ENCODE measurements around the gene TUBGCP4. TPM values are rescaled to one million over a fixed set of nuclear protein-coding genes. Genes with fewer than 3 reads are reported as not detected.

The TUBGCP4 gene
- total and polyA plus RNA-seq, 3 donors from 2014 or later, result 13.3 to 20.5 (median 18.0) TPM

DNA sequence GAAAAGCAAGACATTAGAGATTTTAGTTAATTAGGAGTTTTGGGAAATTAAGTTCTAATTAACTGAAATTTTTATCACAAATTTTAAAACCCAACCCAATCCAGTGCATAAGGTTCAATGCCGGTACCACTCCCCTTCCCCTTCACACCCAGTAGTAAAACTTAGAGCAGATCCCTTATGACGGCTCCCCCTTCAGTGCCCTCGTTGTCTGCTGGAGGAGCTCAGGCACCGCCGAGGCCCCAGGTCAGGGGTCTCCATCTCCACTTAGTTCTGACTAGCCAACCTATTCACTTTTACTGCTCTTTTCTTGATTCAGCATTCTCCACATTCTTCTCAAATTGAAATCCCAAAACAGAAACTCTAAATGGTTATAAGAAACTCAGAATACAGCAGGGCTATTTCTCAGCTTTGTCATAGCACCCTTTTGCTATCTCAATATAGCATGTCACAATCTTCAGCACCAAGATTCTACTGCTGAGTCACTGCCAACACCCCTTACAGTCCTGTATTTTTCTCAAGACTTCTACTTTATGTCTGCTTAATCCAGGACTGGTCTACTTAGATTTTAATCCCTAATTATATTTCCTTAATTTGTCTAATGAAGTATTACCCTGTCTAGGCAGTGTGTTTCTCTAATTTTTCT, 39.8 kb downstream of the TUBGCP4 start:
- WGBS, 2 donors, result 84 to 85% methylated on average over 5 of the region's 5 CpGs
- no peak overlapping the region for H3K4me3 ChIP-seq
- H3K36me3 ChIP-seq (ENCODE audit: low read depth, missing control alignments), result no peaks in the 10 kb centered on the region
- no peaks in the 10 kb centered on the region for H3K27me3 ChIP-seq
- H3K27ac ChIP-seq, result no peak overlapping the region
- intact Hi-C loops (cut with DNase I; ENCODE audit: low total_unique reads), result no loop called here
- H3K9me3 ChIP-seq, result no peaks in the 10 kb centered on the region
- H3K4me1 ChIP-seq, result no peaks in the 10 kb centered on the region
- no peak for DNase-seq
- TF ChIP-seq, protein P1, sequence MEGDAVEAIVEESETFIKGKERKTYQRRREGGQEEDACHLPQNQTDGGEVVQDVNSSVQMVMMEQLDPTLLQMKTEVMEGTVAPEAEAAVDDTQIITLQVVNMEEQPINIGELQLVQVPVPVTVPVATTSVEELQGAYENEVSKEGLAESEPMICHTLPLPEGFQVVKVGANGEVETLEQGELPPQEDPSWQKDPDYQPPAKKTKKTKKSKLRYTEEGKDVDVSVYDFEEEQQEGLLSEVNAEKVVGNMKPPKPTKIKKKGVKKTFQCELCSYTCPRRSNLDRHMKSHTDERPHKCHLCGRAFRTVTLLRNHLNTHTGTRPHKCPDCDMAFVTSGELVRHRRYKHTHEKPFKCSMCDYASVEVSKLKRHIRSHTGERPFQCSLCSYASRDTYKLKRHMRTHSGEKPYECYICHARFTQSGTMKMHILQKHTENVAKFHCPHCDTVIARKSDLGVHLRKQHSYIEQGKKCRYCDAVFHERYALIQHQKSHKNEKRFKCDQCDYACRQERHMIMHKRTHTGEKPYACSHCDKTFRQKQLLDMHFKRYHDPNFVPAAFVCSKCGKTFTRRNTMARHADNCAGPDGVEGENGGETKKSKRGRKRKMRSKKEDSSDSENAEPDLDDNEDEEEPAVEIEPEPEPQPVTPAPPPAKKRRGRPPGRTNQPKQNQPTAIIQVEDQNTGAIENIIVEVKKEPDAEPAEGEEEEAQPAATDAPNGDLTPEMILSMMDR (IDR thresholded peaks at IDR 0.05), result no peak
- no peak for TF ChIP-seq POLR2A (IDR thresholded peaks at IDR 0.05)

DNA sequence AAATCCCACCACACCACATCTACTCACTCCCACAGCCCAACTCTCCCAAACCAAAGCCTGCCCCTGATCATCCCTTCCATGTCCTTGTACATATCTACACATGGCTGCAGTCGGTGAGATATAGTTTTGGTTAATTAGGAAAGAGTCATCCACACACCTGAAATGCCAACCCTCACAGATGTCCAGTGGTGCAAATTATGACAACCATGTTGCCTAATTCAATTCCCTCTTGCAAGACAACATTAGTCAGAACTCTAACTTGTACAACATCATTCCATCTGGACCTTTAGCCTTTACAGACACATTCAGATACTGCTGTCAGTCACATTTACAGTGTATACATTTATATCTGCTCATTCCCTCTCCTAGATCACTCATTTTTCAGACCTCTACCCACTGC, 41.2 kb downstream of the TUBGCP4 start:
- intact Hi-C loops (cut with DNase I; ENCODE audit: low total_unique reads), result no loop called here
- no peaks in the 10 kb centered on the region for H3K36me3 ChIP-seq (ENCODE audit: low read depth, missing control alignments)
- TF ChIP-seq, protein P1 (IDR thresholded peaks at IDR 0.05), result no peak
- no peak for TF ChIP-seq POLR2A (IDR thresholded peaks at IDR 0.05)
- H3K4me1 ChIP-seq, result no peaks in the 10 kb centered on the region
- DNase-seq, result no peak
- no peaks in the 10 kb centered on the region for H3K9me3 ChIP-seq
- no peak overlapping the region for H3K27ac ChIP-seq
- H3K27me3 ChIP-seq, result no peaks in the 10 kb centered on the region
- no peak overlapping the region for H3K4me3 ChIP-seq
- 86 to 93% methylated on average over 1 of the region's 1 CpG for WGBS, 2 donors

DNA sequence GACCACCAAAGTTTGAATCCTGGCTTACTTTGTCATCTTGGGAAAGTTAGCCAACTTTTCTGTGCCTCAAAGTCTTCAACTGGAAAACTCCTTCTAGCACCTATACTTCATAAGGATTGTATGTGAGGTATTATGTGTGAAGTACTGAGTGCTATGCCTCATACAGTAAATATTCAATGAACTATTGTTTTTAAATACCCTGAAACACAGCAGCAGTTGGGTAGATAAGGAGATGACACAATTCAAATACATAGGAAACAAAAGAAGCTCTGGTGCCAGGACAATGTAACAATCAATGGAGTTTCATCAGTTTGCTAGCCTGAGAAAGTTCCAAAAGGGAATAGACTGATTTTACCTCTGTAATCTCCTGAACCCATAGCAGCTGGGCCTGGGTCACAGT, 43.3 kb downstream of the TUBGCP4 start:
- Histone ChIP-seq H3K4me3 (no peak overlapping the region), H3K36me3 (ENCODE audit: low read depth, missing control alignments) (no peaks in the 10 kb centered on the region), H3K27ac (no peak overlapping the region), H3K4me1 (no peaks in the 10 kb centered on the region), H3K27me3 (no peaks in the 10 kb centered on the region), H3K9me3 (no peaks in the 10 kb centered on the region)
- intact Hi-C loops (cut with DNase I; ENCODE audit: low total_unique reads), result no loop called here
- DNase-seq, result no peak
- TF ChIP-seq, protein P1 (IDR thresholded peaks at IDR 0.05), result no peak
- no peak for TF ChIP-seq POLR2A (IDR thresholded peaks at IDR 0.05)

DNA sequence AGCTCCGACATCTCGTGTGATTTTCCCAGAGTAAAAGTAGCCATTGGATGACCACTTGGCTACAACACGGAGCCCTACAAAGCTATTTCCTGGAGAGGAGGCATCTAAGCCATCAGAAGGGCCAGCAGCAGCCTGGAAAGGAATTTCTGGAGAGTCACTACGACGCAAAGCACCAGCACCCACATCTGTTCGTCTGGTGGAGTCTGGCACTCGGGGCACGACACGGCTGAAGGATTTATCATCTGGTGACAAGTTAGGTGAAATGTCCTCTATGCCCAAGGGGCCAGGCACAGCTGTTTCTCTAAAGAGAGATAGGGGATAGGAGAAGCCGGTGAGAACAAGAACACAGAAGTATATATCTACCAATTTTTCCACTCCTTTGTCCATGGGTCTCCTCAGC, 49.5 kb downstream of the TUBGCP4 start:
- Histone ChIP-seq H3K36me3 (ENCODE audit: low read depth, missing control alignments) (no peaks in the 10 kb centered on the region), H3K4me3 (no peak overlapping the region), H3K27ac (no peak overlapping the region), H3K4me1 (no peaks in the 10 kb centered on the region), H3K27me3 (no peaks in the 10 kb centered on the region), H3K9me3 (no peaks in the 10 kb centered on the region)
- DNase-seq, result no peak
- WGBS, 2 donors, result 80 to 82% methylated on average over 10 of the region's 10 CpGs
- no peak for TF ChIP-seq POLR2A (IDR thresholded peaks at IDR 0.05)
- TF ChIP-seq, protein P1 (IDR thresholded peaks at IDR 0.05), result no peak
- intact Hi-C loops (cut with DNase I; ENCODE audit: low total_unique reads), result no loop called here

DNA sequence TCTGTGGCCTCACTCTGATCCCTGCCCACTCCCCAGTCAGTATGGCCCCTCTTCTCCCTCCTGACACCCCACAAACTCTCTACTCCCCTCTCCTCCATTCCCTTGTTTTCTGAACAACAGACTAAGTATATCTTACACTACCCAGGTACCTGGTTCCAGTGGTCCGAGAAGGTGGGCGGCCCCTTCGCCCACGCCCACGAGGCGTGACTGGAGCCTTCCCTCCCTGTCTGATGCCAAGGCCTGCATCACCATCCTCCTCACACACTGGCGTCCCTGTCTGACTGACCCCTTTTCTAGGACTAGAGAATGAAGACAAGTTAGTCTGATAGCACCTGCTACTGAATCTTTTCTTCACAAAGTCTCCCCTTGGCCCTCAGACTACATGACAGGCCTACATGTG, 50.0 kb downstream of the TUBGCP4 start:
- H3K4me1 ChIP-seq, result no peaks in the 10 kb centered on the region
- H3K27me3 ChIP-seq, result no peaks in the 10 kb centered on the region
- no peak for TF ChIP-seq POLR2A (IDR thresholded peaks at IDR 0.05)
- no peaks in the 10 kb centered on the region for H3K9me3 ChIP-seq
- 95% methylated on average over 6 to 7 of the region's 7 CpGs for WGBS, 2 donors
- no peak for DNase-seq
- H3K4me3 ChIP-seq, result no peak overlapping the region
- no peaks in the 10 kb centered on the region for H3K36me3 ChIP-seq (ENCODE audit: low read depth, missing control alignments)
- H3K27ac ChIP-seq, result no peak overlapping the region
- intact Hi-C loops (cut with DNase I; ENCODE audit: low total_unique reads), result no loop called here

Data from testis (tissue), 3 donors.